Glomerular visceral epithelial cell (primary cell): ENCODE measurements around the gene CDC25A.
"Not testable (repeated sequence)": the region's sequence is repeated elsewhere in the genome, so short reads cannot be mapped to it uniquely, and the experiment has no call there.

Experiments
- DNase-seq: peaks from one replicate; pipeline ENCODE4 v3.0.0-alpha.2; 2016; ENCODE audit errors: extremely low spot score

Gene CDC25A

GRCh38 chr3:48188266-48189201 is at the start of gene CDC25A:
Gene CDC25A, minus strand, starts transcription at chr3:48188417. Its CDS starts 470 bp downstream, at chr3:48187947.
- DNase-seq: peak; percentile 99

- DNase-seq: no peak
These were observed 48.3 kb upstream of the CDC25A start for GRCh38 chr3:48236531-48236930.

- DNase-seq: no peak
These were observed 45.3 kb upstream of the CDC25A start for GRCh38 chr3:48233542-48233941.

GRCh38 chr3:48232734-48233133 is 44.5 kb upstream of the CDC25A start:
- DNase-seq: peak; percentile 73

GRCh38 chr3:48232232-48232631 is 44.0 kb upstream of the CDC25A start:
- no peak for DNase-seq

- no peak for DNase-seq
These were observed 38.7 kb upstream of the CDC25A start for GRCh38 chr3:48226939-48227338.

GRCh38 chr3:48225587-48225986 is 37.4 kb upstream of the CDC25A start:
- DNase-seq: no peak

- DNase-seq: peak; percentile 71
These were observed 34.6 kb upstream of the CDC25A start, which contains the start of gene CAMP for GRCh38 chr3:48222616-48223513. Gene CAMP, plus strand, starts transcription at chr3:48223495. Its CDS starts 17 bp downstream, at chr3:48223512.

- no peak for DNase-seq
These were observed 32.5 kb upstream of the CDC25A start for GRCh38 chr3:48220746-48221145.

GRCh38 chr3:48219543-48219942 is 31.3 kb upstream of the CDC25A start:
- DNase-seq: no peak

GRCh38 chr3:48218537-48218936 is 30.3 kb upstream of the CDC25A start:
- no peak for DNase-seq

GRCh38 chr3:48217449-48217848 is 29.2 kb upstream of the CDC25A start:
- DNase-seq: no peak

- no peak for DNase-seq
These were observed 27.7 kb upstream of the CDC25A start for GRCh38 chr3:48215876-48216275.

GRCh38 chr3:48215466-48215865 is 27.2 kb upstream of the CDC25A start:
- peak; percentile 17 for DNase-seq

- no peak for DNase-seq
These were observed 26.8 kb upstream of the CDC25A start for GRCh38 chr3:48215019-48215418.

GRCh38 chr3:48214225-48214624 is 26.0 kb upstream of the CDC25A start:
- DNase-seq: no peak

GRCh38 chr3:48211776-48212175 is 23.6 kb upstream of the CDC25A start:
- not testable (repeated sequence) for DNase-seq

- DNase-seq: not testable (repeated sequence)
These were observed 22.3 kb upstream of the CDC25A start for GRCh38 chr3:48210534-48210933.

GRCh38 chr3:48209445-48209844 is 21.2 kb upstream of the CDC25A start:
- no peak for DNase-seq

- DNase-seq: no peak
These were observed 19.9 kb upstream of the CDC25A start for GRCh38 chr3:48208076-48208475.

- DNase-seq: no peak
These were observed 14.4 kb upstream of the CDC25A start for GRCh38 chr3:48202632-48203031.

GRCh38 chr3:48199117-48199516 is 10.9 kb upstream of the CDC25A start:
- DNase-seq: no peak
